PC-3 (cell line): ENCODE measurements around the gene EPB41L4B. TPM values are rescaled to one million over a fixed set of nuclear protein-coding genes. Genes with fewer than 3 reads are reported as not detected.
"Not testable (repeated sequence)": the region's sequence is repeated elsewhere in the genome, so short reads cannot be mapped to it uniquely, and the experiment has no call there.

Experiments used
- ATAC-seq: fragments of 200-7000 bp; cut with Tn5 transposase; 2 replicates; pipeline ENCODE4 v1.9.1; 2020; ENCODE audit warnings: mild to moderate bottlenecking, moderate library complexity
- BruUV-seq: library from RNA; stranded (reverse); fragments of 400-500 nt; replicated peaks from 2 replicates; lab custom pipeline; 2021; lab: Mats Ljungman, UMichigan
- CTCF ChIA-PET: fragments of 300-600 bp; sonication (Branson Sonifier 250); formaldehyde crosslinking; loops from one replicate; lab custom pipeline; 2022; ENCODE audit warnings: antibody characterized with exemption; lab: Charles Lee
- POLR2A ChIA-PET: fragments of 300-600 bp; sonication (Branson Sonifier 250); formaldehyde crosslinking; loops from one replicate; lab custom pipeline; 2022; ENCODE audit warnings: antibody characterized with exemption; ENCODE audit not compliant: unreplicated experiment; lab: Charles Lee
- DNase-seq: peaks from one replicate; pipeline ENCODE4 v3.0.0-alpha.2; 2015
- H2AFZ ChIP-seq: fragments of 300-600 bp; sonication (generic); 2 replicates; pipeline ENCODE4 v1.6.0; 2016; ENCODE audit warnings: antibody characterized with exemption, low read length
- H3F3A ChIP-seq: fragments of 300-600 bp; sonication (generic); one replicate; pipeline ENCODE4 v1.6.0; 2017; ENCODE audit warnings: antibody characterized with exemption, low read length, control low read depth, mild to moderate bottlenecking; ENCODE audit not compliant: unreplicated experiment
- H3K27ac ChIP-seq: fragments of 300-600 bp; sonication (generic); 2 replicates; pipeline ENCODE4 v1.5.1; 2016; ENCODE audit warnings: mild to moderate bottlenecking, low read length
- H3K27me3 ChIP-seq: fragments of 300-600 bp; sonication (generic); 2 replicates; pipeline ENCODE4 v1.6.1; 2016; ENCODE audit warnings: low read length, mixed read lengths
- H3K36me3 ChIP-seq: fragments of 300-600 bp; sonication (generic); 2 replicates; pipeline ENCODE4 v1.6.1; 2016; ENCODE audit warnings: low read depth, mixed run types, low read length, mixed read lengths
- H3K4me1 ChIP-seq: fragments of 300-600 bp; sonication (generic); 2 replicates; pipeline ENCODE4 v1.5.1; 2016; ENCODE audit warnings: low read length; ENCODE audit not compliant: insufficient read depth
- H3K4me2 ChIP-seq: fragments of 300-600 bp; sonication (generic); 2 replicates; pipeline ENCODE4 v1.6.0; 2016; ENCODE audit warnings: low read length
- H3K4me3 ChIP-seq: fragments of 300-600 bp; sonication (generic); 2 replicates; pipeline ENCODE4 v1.5.1; 2016; ENCODE audit warnings: mild to moderate bottlenecking, low read length, mixed read lengths
- H3K79me2 ChIP-seq: fragments of 300-600 bp; sonication (generic); 2 replicates; pipeline ENCODE4 v1.6.1; 2017; ENCODE audit warnings: low read length, mixed read lengths
- H3K9ac ChIP-seq: fragments of 300-600 bp; sonication (generic); 2 replicates; pipeline ENCODE4 v1.6.0; 2016; ENCODE audit warnings: mild to moderate bottlenecking, low read length
- H3K9me2 ChIP-seq: fragments of 300-600 bp; sonication (generic); replicated peaks from 2 replicates; pipeline ENCODE4 v1.6.1; 2016; ENCODE audit warnings: mixed run types, low read length, mixed read lengths
- H3K9me3 ChIP-seq: fragments of 300-600 bp; sonication (generic); 2 replicates; pipeline ENCODE4 v1.6.1; 2016; ENCODE audit warnings: low read length, mixed read lengths
- H4K20me1 ChIP-seq: fragments of 300-600 bp; sonication (generic); 2 replicates; pipeline ENCODE4 v1.6.1; 2016; ENCODE audit warnings: low read length, mixed read lengths
- EZH2 ChIP-seq: fragments of 300-600 bp; sonication (generic); IDR thresholded peaks from one replicate; pipeline ENCODE4 v1.6.1; 2017; ENCODE audit warnings: antibody characterized with exemption, mild to moderate bottlenecking, low read length; ENCODE audit not compliant: unreplicated experiment
- EZH2phosphoT487 ChIP-seq: fragments of 300-600 bp; sonication (generic); IDR thresholded peaks from 2 replicates; pipeline ENCODE4 v1.6.1; 2018; ENCODE audit warnings: mild to moderate bottlenecking, antibody characterized with exemption, low read length, borderline replicate concordance
- intact Hi-C: fragments of 100-400 bp; cut with micrococcal nuclease; formaldehyde crosslinking; loops from 2 replicates; pipeline ENCODE4 v1.9.0; 2023
- total RNA-seq: library from RNA; depleted of rRNA; stranded (reverse); fragments of >200 nt; gene quantifications from 2 replicates; pipeline ENCODE4 v1.2.3, GENCODE V29; 2014
- TF ChIP-seq, protein P1 (sequence below): fragments of 300-600 bp; sonication (generic); conservative IDR thresholded peaks from 2 replicates; pipeline ENCODE4 v1.5.1; 2017; ENCODE audit warnings: antibody characterized with exemption, low read depth, mild to moderate bottlenecking, low read length

Gene EPB41L4B
- total RNA-seq, 1 experiment from 2014 or later: 11.2 TPM

DNA sequence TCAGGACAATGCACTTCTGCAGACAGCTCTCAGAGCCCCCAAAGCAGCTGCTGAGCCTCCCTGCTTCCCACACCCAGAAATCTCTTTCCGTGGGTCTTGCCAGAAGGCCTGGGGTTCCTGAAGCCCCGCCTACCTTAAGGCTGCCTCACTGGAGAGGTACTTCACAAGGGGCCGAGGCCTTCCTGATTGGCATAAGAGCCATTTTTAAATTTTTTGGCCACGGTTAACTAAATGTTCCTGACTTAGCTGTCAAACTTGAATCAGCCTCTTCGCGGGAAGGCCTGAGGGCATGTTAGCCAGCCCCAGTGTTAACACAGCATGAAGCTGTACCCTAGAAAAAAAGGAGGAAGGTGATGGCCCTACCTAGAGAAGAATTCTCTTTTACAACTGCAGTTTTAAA is 20.7 kb upstream of the EPB41L4B start:
- no peaks in the 10 kb centered on the region for H4K20me1 ChIP-seq
- H3K36me3 ChIP-seq: no peaks in the 10 kb centered on the region
- no peak overlapping the region for H3K4me2 ChIP-seq
- H3K9ac ChIP-seq: no peak overlapping the region
- H3K27ac ChIP-seq: no peak overlapping the region
- TF ChIP-seq, protein P1, sequence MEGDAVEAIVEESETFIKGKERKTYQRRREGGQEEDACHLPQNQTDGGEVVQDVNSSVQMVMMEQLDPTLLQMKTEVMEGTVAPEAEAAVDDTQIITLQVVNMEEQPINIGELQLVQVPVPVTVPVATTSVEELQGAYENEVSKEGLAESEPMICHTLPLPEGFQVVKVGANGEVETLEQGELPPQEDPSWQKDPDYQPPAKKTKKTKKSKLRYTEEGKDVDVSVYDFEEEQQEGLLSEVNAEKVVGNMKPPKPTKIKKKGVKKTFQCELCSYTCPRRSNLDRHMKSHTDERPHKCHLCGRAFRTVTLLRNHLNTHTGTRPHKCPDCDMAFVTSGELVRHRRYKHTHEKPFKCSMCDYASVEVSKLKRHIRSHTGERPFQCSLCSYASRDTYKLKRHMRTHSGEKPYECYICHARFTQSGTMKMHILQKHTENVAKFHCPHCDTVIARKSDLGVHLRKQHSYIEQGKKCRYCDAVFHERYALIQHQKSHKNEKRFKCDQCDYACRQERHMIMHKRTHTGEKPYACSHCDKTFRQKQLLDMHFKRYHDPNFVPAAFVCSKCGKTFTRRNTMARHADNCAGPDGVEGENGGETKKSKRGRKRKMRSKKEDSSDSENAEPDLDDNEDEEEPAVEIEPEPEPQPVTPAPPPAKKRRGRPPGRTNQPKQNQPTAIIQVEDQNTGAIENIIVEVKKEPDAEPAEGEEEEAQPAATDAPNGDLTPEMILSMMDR: no peak
- TF ChIP-seq EZH2 (no peak), EZH2phosphoT487 (no peak)
- no peaks in the 10 kb centered on the region for H3K9me3 ChIP-seq
- POLR2A ChIA-PET: no interaction called here
- H3K9me2 ChIP-seq: no peaks in the 10 kb centered on the region
- CTCF ChIA-PET: no interaction called here
- BruUV-seq: no TSS peak
- H3K27me3 ChIP-seq: no peaks in the 10 kb centered on the region
- peaks cover 10% of the 10 kb centered on the region for H3K4me1 ChIP-seq
- intact Hi-C loops: no loop called here
- no peaks in the 10 kb centered on the region for H3F3A ChIP-seq
- DNase-seq (peak; percentile 37), ATAC-seq (no peak; the same call in 1 of the 2 replicates)
- H2AFZ ChIP-seq: 0 out of 2 replicates have a peak overlapping the region, but pooled peaks have one; percentile 26
- no peak overlapping the region for H3K4me3 ChIP-seq
- no peaks in the 10 kb centered on the region for H3K79me2 ChIP-seq

GRCh38 chr9:109340979-109341378 is 20.1 kb upstream of the EPB41L4B start:
- intact Hi-C loops, POLR2A ChIA-PET, H4K20me1 ChIP-seq, H3K9me3 ChIP-seq, H2AFZ ChIP-seq, H3K9ac ChIP-seq, ATAC-seq, H3K9me2 ChIP-seq, H3K27me3 ChIP-seq, H3K36me3 ChIP-seq, H3K79me2 ChIP-seq, CTCF ChIA-PET, H3K4me1 ChIP-seq, H3K27ac ChIP-seq, BruUV-seq, H3K4me2 ChIP-seq, H3K4me3 ChIP-seq, DNase-seq, H3F3A ChIP-seq: not testable (repeated sequence)

GRCh38 chr9:109336409-109336808 is 15.6 kb upstream of the EPB41L4B start:
- CTCF ChIA-PET: no interaction called here
- POLR2A ChIA-PET: no interaction called here
- no peak for ATAC-seq

More at GRCh38 chr9:109336409-109336808, 15.6 kb upstream of the EPB41L4B start:
- Histone ChIP-seq H3K36me3 (no peaks in the 10 kb centered on the region), H4K20me1 (no peaks in the 10 kb centered on the region), H3K27ac (no peak overlapping the region), H3K9ac (no peak overlapping the region), H3K27me3 (no peaks in the 10 kb centered on the region), H3K79me2 (no peaks in the 10 kb centered on the region), H3F3A (no peaks in the 10 kb centered on the region), H2AFZ (no peak overlapping the region), H3K9me3 (no peaks in the 10 kb centered on the region), H3K4me1 (peaks cover 6% of the 10 kb centered on the region), H3K4me3 (no peak overlapping the region), H3K9me2 (no peaks in the 10 kb centered on the region), H3K4me2 (no peak overlapping the region)
- BruUV-seq: no TSS peak
- intact Hi-C loops: no loop called here
- no peak for DNase-seq
- TF ChIP-seq, protein P1: no peak
- TF ChIP-seq EZH2 (no peak), EZH2phosphoT487 (no peak)
